ENCODE results near the gene CLEC12A. TPM values are rescaled to one million over a fixed set of nuclear protein-coding genes. Genes with fewer than 3 reads are reported as not detected.

Gene CLEC12A
- total and polyA plus RNA-seq, 2 of the 4 experiments (the other 2 are of a cell fraction): not detected

DNA sequence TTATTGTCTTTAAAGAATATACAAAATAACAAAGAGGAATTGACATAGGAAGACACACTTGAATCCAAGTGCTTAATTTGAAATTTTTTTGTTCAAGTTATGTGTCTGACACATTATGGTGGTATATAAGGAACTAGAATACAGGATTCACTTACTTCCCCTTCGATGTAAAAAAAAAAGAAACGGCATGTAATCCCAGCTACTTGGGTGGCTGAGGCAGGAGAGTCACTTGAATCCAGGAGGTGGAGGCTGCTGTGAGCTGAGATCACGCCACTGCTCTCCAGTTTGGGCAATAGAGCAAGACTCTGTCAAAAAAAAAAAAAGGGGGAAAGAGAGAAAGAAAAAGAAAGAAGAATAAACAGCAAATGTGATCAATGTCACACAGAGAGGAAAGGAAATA is 8.9 kb downstream of the CLEC12A start:
- ChIA-PET POLR2A (ENCODE audit: unreplicated experiment) (no interaction called here), CTCF (interaction anchor here (1.5 kb wide), 1 partner anchor 40 kb away, joined by 3 read pairs; no protein-coding TSS in a partner anchor)
- Histone ChIP-seq H2BK5ac (ENCODE audit: low read depth, low read length, poor library complexity, severe bottlenecking) (no peak overlapping the region), H2BK20ac (ENCODE audit: low read depth, low read length) (no peak overlapping the region), H3K4me1 (ENCODE audit: control insufficient read depth, insufficient read depth, low read length) (no peaks in the 10 kb centered on the region), H3K4ac (ENCODE audit: low read depth, low read length) (no peak overlapping the region), H4K91ac (ENCODE audit: insufficient read depth, low read depth, low read length) (no peak overlapping the region), H3K18ac (ENCODE audit: low read depth, low read length) (no peak overlapping the region), H3K9ac (ENCODE audit: low read depth, low read length) (no peak overlapping the region), H3K56ac (ENCODE audit: extremely low read depth, insufficient read depth, low read length) (no peak overlapping the region), H2AFZ (replicated peaks; ENCODE audit: low read length, poor library complexity) (no peak overlapping the region), H3K23ac (ENCODE audit: low read depth, low read length) (no peak overlapping the region), H3K4me3 (ENCODE audit: insufficient read depth, low read depth, low read length) (no peak overlapping the region), H3K27me3 (ENCODE audit: control insufficient read depth, insufficient read depth, low read length) (peaks cover 2% of the 10 kb centered on the region; the same call in 1 of the 2 replicates), H2BK15ac (ENCODE audit: low read depth, low read length) (no peak overlapping the region), H3K9me3 (ENCODE audit: control insufficient read depth, insufficient read depth, low read length) (no peaks in the 10 kb centered on the region; the same call in 1 of the 2 replicates), H4K5ac (ENCODE audit: low read depth, low read length) (no peak overlapping the region), H3K9me1 (ENCODE audit: insufficient read depth, low read length) (no peaks in the 10 kb centered on the region), H4K20me1 (ENCODE audit: insufficient read depth, low read length) (no peaks in the 10 kb centered on the region), H3K36me3 (ENCODE audit: control insufficient read depth, insufficient read depth, low read length) (no peaks in the 10 kb centered on the region), H2BK120ac (ENCODE audit: low read depth, low read length) (no peak overlapping the region), H3K4me2 (ENCODE audit: low read depth, low read length) (no peak overlapping the region), H3K79me1 (ENCODE audit: low read depth in 1 of 2, low read length in 2 of 2) (no peaks in the 10 kb centered on the region), H2AK5ac (ENCODE audit: low read depth, low read length) (no peak overlapping the region), H2AK9ac (replicated peaks; ENCODE audit: low read depth, low read length, poor library complexity) (no peak overlapping the region), H4K8ac (ENCODE audit: low read depth in 2 of 2, low read length in 2 of 2) (no peak overlapping the region), H3K14ac (replicated peaks; ENCODE audit: low read depth, low read length) (no peak overlapping the region), H3K27ac (ENCODE audit: insufficient read depth, low read length) (no peak overlapping the region)
- in situ Hi-C loops (cut with MboI; ENCODE audit: low sequenced_read_pairs) (no loop called here), intact Hi-C loops (cut with micrococcal nuclease) (no loop called here), dilution Hi-C loops (cut with HindIII; ENCODE audit: low sequenced_read_pairs, unreplicated experiment) (no loop called here)
- WGBS, 2 experiments (ENCODE audit: extremely low coverage in 2 of 2, insufficient read length in 1 of 2): no CpG with 5 or more reads among the region's 3 CpGs
- BruUV-seq (replicated peaks): no TSS peak
- DNase-seq (no peak), ATAC-seq (ENCODE audit: low read depth) (no peak)
- TF ChIP-seq RAD21 (IDR thresholded peaks at IDR 0.05; ENCODE audit: low read length): no peak
- no peak for TF ChIP-seq FOS (IDR thresholded peaks at IDR 0.05; ENCODE audit: low read depth, low read length)
- no peak for TF ChIP-seq CEBPB (IDR thresholded peaks at IDR 0.05; ENCODE audit: low read depth, low read length)
- no peak for TF ChIP-seq MAZ (IDR thresholded peaks at IDR 0.05; ENCODE audit: borderline replicate concordance, low read depth, low read length)
- TF ChIP-seq, protein P1, sequence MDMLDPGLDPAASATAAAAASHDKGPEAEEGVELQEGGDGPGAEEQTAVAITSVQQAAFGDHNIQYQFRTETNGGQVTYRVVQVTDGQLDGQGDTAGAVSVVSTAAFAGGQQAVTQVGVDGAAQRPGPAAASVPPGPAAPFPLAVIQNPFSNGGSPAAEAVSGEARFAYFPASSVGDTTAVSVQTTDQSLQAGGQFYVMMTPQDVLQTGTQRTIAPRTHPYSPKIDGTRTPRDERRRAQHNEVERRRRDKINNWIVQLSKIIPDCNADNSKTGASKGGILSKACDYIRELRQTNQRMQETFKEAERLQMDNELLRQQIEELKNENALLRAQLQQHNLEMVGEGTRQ (IDR thresholded peaks at IDR 0.05; ENCODE audit: low read depth, low read length): no peak
- TF ChIP-seq MXI1 (IDR thresholded peaks at IDR 0.05; ENCODE audit: borderline replicate concordance, low read depth, low read length): no peak
- TF ChIP-seq SMC3 (IDR thresholded peaks at IDR 0.05; ENCODE audit: low read depth, low read length): no peak
- TF ChIP-seq NFE2L2 (IDR thresholded peaks at IDR 0.05; ENCODE audit: low read depth, low read length): no peak
- no peak for TF ChIP-seq MAFK (IDR thresholded peaks at IDR 0.05; ENCODE audit: low read depth, low read length)

Data from IMR-90 (cell line).